ENCODE results near the gene PBRM1.

Gene PBRM1

DNA sequence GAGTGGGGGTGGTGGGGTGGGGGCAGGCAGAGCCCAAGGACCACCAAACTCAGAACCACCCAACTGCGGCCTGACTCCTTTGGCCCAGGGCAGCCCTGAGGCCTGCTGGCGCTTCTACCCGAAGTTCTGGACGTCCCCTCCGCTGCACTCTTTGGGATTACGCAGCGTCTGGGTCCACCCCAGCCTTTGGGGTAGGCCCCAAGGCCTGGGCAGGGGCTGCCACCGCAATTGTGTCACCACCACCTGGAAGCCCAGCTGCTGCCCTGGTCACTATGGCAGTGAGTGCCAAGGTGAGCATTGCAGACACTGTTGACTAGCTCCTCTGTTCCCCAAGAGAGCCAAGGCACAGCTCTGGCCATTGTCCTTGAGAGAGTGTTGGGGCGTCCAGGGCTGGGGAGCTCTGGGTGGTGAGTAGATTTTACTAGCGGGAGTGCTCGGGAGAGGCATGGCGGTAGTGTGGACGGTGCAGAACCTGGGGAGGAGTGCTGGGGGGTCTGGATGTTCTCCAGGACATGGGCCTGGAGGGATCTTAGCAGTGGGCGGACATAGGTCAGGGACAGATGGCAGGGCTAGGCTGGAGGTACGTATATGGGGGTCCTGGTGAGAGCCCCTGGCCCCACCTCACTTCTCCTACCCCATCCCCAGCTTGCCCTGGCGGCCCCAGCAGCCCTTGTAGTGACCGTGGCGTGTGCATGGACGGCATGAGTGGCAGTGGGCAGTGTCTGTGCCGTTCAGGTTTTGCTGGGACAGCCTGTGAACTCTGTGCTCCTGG is 164.8 kb downstream of the PBRM1 start:
- in situ Hi-C loops (cut with MboI; ENCODE audit: low pct_unique_long_range_greater_than_20kb, low sequenced_read_pairs) = no loop called here

GRCh38 chr3:52520141-52520667 is 165.5 kb downstream of the PBRM1 start:
- in situ Hi-C loops (cut with MboI; ENCODE audit: low pct_unique_long_range_greater_than_20kb, low sequenced_read_pairs) = no loop called here
- no peak for DNase-seq

More for the DNA sequence above, 164.8 kb downstream of the PBRM1 start:
- DNase-seq = no peak

- in situ Hi-C loops (cut with MboI; ENCODE audit: low pct_unique_long_range_greater_than_20kb, low sequenced_read_pairs) = no loop called here
- DNase-seq = no peak
These were observed 166.1 kb downstream of the PBRM1 start for GRCh38 chr3:52519445-52520140.

DNA sequence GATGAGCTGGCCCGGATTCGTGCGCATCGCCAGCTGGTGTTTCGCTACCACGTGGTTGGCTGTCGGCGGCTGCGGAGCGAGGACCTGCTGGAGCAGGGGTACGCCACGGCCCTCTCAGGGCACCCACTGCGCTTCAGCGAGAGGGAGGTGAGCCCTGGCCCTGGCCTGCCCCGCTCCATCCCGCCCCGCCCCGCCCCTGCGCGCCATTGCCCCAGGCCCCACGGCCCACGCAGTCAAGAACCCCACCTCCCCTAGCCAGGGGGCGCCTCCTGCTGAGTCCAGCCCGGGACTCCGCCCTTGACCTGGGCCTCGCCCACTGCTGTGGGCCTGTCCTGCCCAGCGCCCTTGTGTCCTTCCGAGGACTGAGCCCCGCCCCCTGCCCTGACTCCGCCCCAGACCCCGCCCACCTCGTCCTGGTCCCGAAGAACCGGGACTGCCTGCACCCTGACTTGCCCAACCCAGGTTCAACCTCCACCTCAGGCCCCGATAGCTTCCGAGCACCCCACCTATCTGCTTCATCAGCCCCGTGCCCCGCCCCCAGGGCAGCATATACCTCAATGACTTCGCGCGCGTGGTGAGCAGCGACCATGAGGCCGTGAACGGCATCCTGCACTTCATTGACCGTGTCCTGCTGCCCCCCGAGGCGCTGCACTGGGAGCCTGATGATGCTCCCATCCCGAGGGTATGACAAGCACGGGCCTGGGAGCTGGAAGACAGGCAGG is 166.8 kb downstream of the PBRM1 start:
- DNase-seq = no peak
- in situ Hi-C loops (cut with MboI; ENCODE audit: low pct_unique_long_range_greater_than_20kb, low sequenced_read_pairs) = no loop called here

DNA sequence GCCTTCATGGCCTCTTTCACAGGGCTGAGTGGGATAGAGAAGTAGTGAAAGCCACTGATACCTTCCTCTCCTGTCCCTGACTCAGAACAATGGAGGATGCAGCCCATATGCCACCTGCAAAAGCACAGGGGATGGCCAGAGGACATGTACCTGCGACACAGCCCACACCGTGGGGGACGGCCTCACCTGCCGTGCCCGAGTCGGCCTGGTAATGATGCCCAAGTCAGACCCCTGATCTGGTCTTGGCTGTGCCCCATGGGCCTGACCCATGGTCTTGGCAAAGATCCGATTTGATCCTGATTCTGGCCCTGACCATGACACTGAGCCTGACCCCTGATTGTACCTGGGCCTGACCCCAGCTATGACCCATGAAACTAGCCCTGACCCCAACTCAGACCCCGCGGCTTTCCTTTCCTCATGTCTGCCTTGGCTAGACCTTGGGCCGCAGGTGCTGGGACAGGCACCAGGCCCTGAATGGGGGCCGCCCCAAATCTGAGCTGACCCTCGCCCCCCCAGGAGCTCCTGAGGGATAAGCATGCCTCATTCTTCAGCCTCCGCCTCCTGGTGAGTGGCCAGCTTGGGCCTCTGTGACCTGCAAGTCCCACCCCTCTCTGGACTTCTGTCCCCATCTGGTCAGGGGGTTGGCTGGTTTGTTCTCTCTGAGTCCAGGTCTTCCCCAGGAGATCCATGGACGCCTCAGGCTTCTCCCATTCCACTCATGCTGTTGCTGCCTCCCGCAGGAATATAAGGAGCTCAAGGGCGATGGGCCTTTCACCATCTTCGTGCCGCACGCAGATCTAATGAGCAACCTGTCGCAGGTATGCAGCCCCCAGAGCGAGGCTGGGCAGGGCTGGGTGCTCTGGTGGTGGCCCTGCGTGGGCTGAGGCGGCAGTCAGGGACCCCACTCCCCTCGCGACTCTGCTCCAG is 167.7 kb downstream of the PBRM1 start:
- no peak for DNase-seq
- in situ Hi-C loops (cut with MboI; ENCODE audit: low pct_unique_long_range_greater_than_20kb, low sequenced_read_pairs) = no loop called here

- in situ Hi-C loops (cut with MboI; ENCODE audit: low pct_unique_long_range_greater_than_20kb, low sequenced_read_pairs) = no loop called here
- no peak for DNase-seq
These were observed 169.1 kb downstream of the PBRM1 start for GRCh38 chr3:52516509-52517195.

DNA sequence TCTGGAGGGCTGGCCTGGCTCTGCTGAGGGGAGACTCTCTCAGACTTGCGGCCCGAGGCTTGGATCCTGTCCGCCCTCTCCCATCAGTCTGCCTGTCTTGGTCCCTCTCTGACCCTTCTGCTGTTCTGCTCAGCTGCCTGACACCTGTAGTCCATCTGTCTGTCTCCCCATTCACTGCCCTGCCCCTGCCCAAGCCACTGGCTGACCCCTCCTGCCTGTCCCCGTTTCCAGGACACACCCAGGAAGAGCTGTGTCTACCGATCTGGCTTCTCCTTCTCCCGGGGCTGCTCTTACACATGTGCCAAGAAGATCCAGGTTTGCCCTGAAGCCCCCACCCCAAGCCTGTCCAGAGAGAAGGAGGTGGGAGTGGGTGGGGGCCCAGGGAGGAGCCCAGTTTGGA is 170.5 kb downstream of the PBRM1 start:
- in situ Hi-C loops (cut with MboI; ENCODE audit: low pct_unique_long_range_greater_than_20kb, low sequenced_read_pairs) = no loop called here

DNA sequence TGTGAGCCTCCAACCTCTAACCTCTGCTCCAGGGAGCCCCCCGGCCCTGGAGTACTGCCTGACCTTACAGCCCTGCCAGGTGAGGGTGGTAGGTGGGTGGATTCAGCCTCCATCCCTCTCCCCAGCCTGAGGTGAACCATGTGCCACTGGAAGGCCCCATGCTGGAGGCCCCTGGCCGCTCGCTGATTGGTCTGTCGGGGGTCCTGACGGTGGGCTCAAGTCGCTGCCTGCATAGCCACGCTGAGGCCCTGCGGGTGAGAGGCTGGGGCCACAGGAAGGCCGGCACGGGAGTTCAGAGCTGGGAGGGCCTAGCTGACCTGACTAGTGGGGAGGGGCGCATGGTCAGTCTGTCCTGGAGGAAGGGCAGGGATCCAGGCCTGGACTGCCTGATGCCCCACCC is 171.1 kb downstream of the PBRM1 start:
- in situ Hi-C loops (cut with MboI; ENCODE audit: low pct_unique_long_range_greater_than_20kb, low sequenced_read_pairs) = no loop called here

More for the DNA sequence above, 170.5 kb downstream of the PBRM1 start:
- no peak for DNase-seq

DNA sequence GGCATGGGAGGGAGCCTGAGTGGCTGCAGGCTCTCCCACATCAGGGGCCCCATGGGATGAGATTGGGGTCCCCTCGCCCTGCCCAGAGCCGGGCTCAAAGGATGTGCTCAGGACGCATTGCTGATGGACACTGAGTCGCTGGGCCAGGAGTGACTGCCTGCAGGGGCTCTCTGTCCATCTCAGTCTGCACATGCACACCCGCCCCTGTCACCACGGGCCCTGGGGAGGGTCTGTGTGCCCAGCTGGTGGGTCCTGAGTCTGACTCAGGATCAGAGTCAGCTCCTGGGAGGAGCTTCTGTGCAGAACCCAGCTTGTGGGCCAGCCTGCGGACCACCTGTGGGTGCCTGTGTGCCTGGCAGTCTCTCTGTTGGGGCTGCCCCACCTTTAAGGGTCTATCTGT is 172.4 kb downstream of the PBRM1 start:
- in situ Hi-C loops (cut with MboI; ENCODE audit: low pct_unique_long_range_greater_than_20kb, low sequenced_read_pairs) = no loop called here
- DNase-seq = no peak

More for the DNA sequence above, 171.1 kb downstream of the PBRM1 start:
- no peak for DNase-seq

GRCh38 chr3:52512727-52513126 is 173.0 kb downstream of the PBRM1 start:
- in situ Hi-C loops (cut with MboI; ENCODE audit: low pct_unique_long_range_greater_than_20kb, low sequenced_read_pairs) = no loop called here
- DNase-seq = no peak

DNA sequence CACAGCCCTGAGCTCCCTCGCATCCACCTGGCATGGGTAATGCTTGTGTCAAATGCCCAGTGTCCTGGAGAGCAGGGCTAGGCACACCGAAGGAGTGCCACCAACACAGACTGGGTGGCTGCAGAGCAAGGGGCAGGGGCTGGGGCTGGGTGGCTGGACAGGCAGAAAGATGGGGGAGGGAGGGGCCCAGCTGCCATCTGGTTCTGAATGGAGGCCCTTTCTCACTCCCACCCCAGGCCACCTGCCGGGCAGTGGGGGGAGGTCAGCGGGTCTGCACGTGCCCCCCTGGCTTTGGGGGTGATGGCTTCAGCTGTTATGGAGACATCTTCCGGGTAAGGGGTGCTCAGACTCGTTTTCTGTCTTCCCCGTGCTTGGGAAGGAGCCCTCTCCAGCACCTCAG is 173.6 kb downstream of the PBRM1 start:
- in situ Hi-C loops (cut with MboI; ENCODE audit: low pct_unique_long_range_greater_than_20kb, low sequenced_read_pairs) = no loop called here
- no peak for DNase-seq

DNA sequence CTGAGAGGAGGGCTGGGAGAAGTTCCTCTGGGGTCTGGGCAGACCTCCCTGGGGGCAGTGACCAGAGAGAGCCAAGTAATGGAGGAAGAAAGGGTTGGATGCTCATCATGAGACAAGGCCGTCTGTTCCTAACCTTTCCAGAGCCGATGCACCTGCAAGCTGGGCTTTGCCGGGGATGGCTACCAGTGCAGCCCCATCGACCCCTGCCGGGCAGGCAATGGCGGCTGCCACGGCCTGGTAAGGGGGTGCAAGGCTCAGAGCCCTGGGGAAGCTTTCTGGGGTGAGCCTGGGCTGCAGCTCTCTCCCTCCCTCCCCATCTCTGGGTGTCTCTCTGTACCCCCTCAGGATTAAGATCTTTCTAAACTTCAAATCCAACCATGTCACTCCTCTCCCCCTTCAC is 174.2 kb downstream of the PBRM1 start:
- no peak for DNase-seq
- in situ Hi-C loops (cut with MboI; ENCODE audit: low pct_unique_long_range_greater_than_20kb, low sequenced_read_pairs) = no loop called here

DNA sequence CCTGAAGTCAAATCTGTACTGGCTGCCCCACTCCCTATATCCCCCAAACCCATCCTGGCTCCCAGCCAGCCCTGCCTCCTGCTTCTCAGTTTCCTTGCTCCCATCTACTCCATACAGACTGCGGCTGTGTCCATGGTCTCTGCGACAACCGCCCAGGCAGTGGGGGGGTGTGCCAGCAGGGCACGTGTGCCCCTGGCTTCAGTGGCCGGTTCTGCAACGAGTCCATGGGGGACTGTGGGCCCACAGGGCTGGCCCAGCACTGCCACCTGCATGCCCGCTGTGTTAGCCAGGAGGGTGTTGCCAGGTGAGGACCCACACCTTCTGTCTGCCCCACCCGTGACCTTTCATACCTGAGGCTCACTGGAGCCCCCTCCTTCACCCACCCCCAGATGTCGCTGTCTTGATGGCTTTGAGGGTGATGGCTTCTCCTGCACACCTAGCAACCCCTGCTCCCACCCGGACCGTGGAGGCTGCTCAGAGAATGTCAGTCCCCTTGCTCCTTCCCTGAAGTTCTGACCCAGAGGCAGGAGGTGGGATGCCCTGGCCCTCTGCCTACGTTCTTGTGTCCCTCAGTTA is 175.9 kb downstream of the PBRM1 start:
- in situ Hi-C loops (cut with MboI; ENCODE audit: low pct_unique_long_range_greater_than_20kb, low sequenced_read_pairs) = no loop called here

DNA sequence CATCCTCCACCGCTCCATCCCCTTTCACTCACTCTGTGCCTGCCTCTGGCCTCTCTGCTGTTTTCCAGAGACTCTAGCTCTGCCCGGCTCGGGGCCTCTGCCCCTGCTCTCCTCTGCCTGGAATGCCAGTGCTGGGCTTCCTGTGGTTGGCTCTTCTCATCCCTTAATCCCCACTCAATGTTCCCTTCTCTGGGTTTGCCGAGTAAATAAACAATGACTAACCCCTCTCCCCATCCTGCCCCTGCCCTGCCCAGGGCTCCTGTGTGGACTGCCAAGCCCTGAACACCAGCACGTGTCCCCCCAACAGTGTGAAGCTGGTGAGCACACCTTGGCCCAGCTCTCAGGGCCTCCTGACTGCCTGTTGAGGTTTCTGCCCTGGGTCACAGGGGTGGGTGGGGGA is 178.4 kb downstream of the PBRM1 start:
- no peak for DNase-seq
- in situ Hi-C loops (cut with MboI; ENCODE audit: low pct_unique_long_range_greater_than_20kb, low sequenced_read_pairs) = no loop called here

More for the DNA sequence above, 175.9 kb downstream of the PBRM1 start:
- DNase-seq = no peak

DNA sequence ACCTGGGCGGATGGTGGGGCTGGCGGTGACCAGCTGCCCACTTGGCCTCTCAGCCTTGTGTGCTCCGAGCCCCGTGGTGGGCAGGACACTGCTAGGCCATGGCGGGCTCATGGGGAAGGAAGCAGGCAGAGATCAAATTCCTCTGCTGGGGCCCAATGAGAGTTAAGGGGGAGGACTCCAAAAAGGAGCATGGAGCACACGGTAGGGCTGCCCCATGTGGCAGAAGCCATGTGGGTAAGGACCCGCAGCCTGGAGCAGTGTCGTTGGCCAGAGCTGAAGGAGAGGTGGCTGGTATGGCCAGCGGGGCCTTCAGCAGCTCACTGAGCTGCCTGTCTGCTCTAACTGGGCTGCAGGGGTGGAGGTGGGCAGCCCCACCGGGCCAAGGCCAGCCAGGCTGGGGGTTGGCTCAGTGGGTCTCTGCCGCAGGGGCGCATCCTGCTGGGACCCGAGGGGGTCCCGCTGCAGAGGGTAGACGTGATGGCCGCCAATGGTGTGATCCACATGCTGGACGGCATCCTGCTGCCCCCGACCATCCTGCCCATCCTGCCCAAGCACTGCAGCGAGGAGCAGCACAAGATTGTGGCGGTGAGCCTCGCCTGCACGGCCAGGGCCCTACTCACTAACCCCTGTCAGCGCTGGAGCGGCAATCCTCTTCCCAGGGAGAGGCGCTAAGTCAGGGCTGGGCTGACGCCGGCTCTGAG is 179.3 kb downstream of the PBRM1 start:
- in situ Hi-C loops (cut with MboI; ENCODE audit: low pct_unique_long_range_greater_than_20kb, low sequenced_read_pairs) = no loop called here
- no peak for DNase-seq

- DNase-seq = no peak
- in situ Hi-C loops (cut with MboI; ENCODE audit: low pct_unique_long_range_greater_than_20kb, low sequenced_read_pairs) = no loop called here
These were observed 180.7 kb downstream of the PBRM1 start for GRCh38 chr3:52504977-52505376.

DNA sequence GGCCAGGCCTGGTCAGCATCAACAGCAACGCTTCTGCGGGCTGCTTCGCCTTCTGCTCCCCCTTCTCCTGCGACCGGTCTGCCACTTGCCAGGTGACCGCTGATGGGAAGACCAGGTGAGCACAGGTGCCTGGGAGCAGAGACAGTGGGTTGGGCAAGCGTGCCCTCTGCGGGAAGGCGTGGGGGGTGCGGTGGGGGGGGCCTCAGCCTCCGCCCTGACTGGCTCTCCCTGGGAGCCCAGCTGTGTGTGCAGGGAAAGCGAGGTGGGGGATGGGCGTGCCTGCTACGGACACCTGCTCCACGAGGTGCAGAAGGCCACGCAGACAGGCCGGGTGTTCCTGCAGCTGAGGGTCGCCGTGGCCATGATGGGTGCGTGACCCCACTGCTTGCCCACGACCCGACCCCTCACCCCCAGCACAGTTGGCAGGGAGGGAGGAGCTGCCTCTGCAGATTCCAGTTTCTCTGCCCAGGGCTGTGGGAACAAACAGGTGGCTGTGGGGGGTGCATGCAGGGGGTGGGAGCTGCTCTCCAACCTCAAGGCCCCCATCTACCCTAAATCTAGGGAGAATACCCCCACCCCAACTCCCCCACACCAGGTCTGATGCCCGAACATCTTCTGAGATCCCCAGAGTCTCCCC is 181.8 kb downstream of the PBRM1 start:
- DNase-seq = no peak
- in situ Hi-C loops (cut with MboI; ENCODE audit: low pct_unique_long_range_greater_than_20kb, low sequenced_read_pairs) = no loop called here
